Suprapubic skin (tissue), 4 donors: Measurements from ENCODE around the gene RNF141. TPM values are rescaled to one million over a fixed set of nuclear protein-coding genes. Genes with fewer than 3 reads are reported as not detected.

Experiments used
- DNase-seq, 2 donors: peaks; one replicate each; pipeline ENCODE4 v3.0.0-alpha.2; 2019; ENCODE audit warnings: low spot score in 2 of 2
- H3K27ac ChIP-seq: fragments of 200-600 bp; sonication (generic); one replicate; pipeline ENCODE4 v1.5.1; 2019
- H3K27me3 ChIP-seq: fragments of 200-600 bp; sonication (generic); one replicate; pipeline ENCODE4 v1.5.1; 2019
- H3K36me3 ChIP-seq: fragments of 200-600 bp; sonication (generic); one replicate; pipeline ENCODE4 v1.5.1; 2019
- H3K4me1 ChIP-seq: fragments of 200-600 bp; sonication (generic); one replicate; pipeline ENCODE4 v1.5.1; 2019
- H3K4me3 ChIP-seq: fragments of 200-600 bp; sonication (generic); one replicate; pipeline ENCODE4 v1.5.1; 2019; ENCODE audit warnings: mild to moderate bottlenecking
- H3K9me3 ChIP-seq: fragments of 200-600 bp; sonication (generic); one replicate; pipeline ENCODE4 v1.5.1; 2019
- CTCF ChIP-seq, 2 donors: fragments of 200-600 bp in 1 of 2; fragments of 450-650 bp in 1 of 2; sonication (generic) in 1 of 2; IDR thresholded peaks; one replicate each; pipeline ENCODE4 v1.5.1; 2016 to 2019; ENCODE audit warnings: antibody characterized with exemption in 2 of 2, mild to moderate bottlenecking in 1 of 2, moderate library complexity in 1 of 2
- EP300 ChIP-seq: sonication (generic); formaldehyde crosslinking; IDR thresholded peaks from one replicate; pipeline ENCODE4 v1.6.1; 2017; ENCODE audit warnings: antibody characterized with exemption
- POLR2A ChIP-seq, 2 donors: fragments of 450-650 bp; IDR thresholded peaks; one replicate each; pipeline ENCODE4 v1.6.1; 2017; ENCODE audit warnings: antibody characterized with exemption in 2 of 2, mild to moderate bottlenecking in 2 of 2, moderate library complexity in 2 of 2
- POLR2AphosphoS5 ChIP-seq, 3 donors: sonication (generic); formaldehyde crosslinking; IDR thresholded peaks; one replicate each; pipeline ENCODE4 v1.6.1; 2017; ENCODE audit warnings: antibody characterized with exemption in 3 of 3
- WGBS: methylation state at CpG from one replicate; pipeline ENCODE4 v1.1.5; 2018; 5-methylcytosine and 5-hydroxymethylcytosine counted together
- total RNA-seq, 4 donors: library from RNA; depleted of rRNA; stranded (reverse); fragments of >200 nt; gene quantifications; one replicate each; pipeline ENCODE4 v1.1.0, GENCODE V29; 2016

RNF141 gene
- total RNA-seq, 4 donors from 2014 or later: 68.2 to 83.4 (median 73.7) TPM

GRCh38 chr11:10551290-10551592 lies 10.3 kb upstream of the RNF141 start:
- no peaks in the 10 kb centered on the region for H3K4me1 ChIP-seq
- H3K27ac ChIP-seq: no peak overlapping the region
- H3K9me3 ChIP-seq: no peaks in the 10 kb centered on the region
- H3K4me3 ChIP-seq: no peak overlapping the region
- TF ChIP-seq POLR2A (IDR thresholded peaks at IDR 0.05): no peak
- TF ChIP-seq POLR2AphosphoS5 (IDR thresholded peaks at IDR 0.05): no peak
- no peak for TF ChIP-seq EP300
- no peak for TF ChIP-seq CTCF (IDR thresholded peaks at IDR 0.05)
- H3K36me3 ChIP-seq: no peaks in the 10 kb centered on the region
- WGBS: 71% methylated on average over 4 of the region's 4 CpGs
- H3K27me3 ChIP-seq: no peaks in the 10 kb centered on the region
- no peak for DNase-seq

GRCh38 chr11:10550503-10551289 lies 9.7 kb upstream of the RNF141 start:
- DNase-seq: no peak
- Histone ChIP-seq H3K9me3 (no peaks in the 10 kb centered on the region), H3K27me3 (no peaks in the 10 kb centered on the region), H3K27ac (no peak overlapping the region), H3K4me3 (no peak overlapping the region), H3K36me3 (no peaks in the 10 kb centered on the region), H3K4me1 (no peaks in the 10 kb centered on the region)
- WGBS: 76% methylated on average over 3 of the region's 3 CpGs
- no peak for TF ChIP-seq POLR2AphosphoS5 (IDR thresholded peaks at IDR 0.05)
- TF ChIP-seq POLR2A (IDR thresholded peaks at IDR 0.05): no peak
- no peak for TF ChIP-seq CTCF (IDR thresholded peaks at IDR 0.05)
- TF ChIP-seq EP300: no peak

- no peak overlapping the region for H3K27ac ChIP-seq
- H3K27me3 ChIP-seq: no peaks in the 10 kb centered on the region
- H3K4me3 ChIP-seq: no peak overlapping the region
- TF ChIP-seq EP300: no peak
- H3K9me3 ChIP-seq: no peaks in the 10 kb centered on the region
- DNase-seq: no peak
- peaks cover 13% of the 10 kb centered on the region for H3K4me1 ChIP-seq
- H3K36me3 ChIP-seq: no peaks in the 10 kb centered on the region
- 65% methylated on average over 4 of the region's 7 CpGs for WGBS
These were observed 3.8 kb upstream of the RNF141 start for GRCh38 chr11:10544491-10545465.

- H3K4me1 ChIP-seq: peaks cover 23% of the 10 kb centered on the region
- no peaks in the 10 kb centered on the region for H3K27me3 ChIP-seq
- no peaks in the 10 kb centered on the region for H3K36me3 ChIP-seq
- no peaks in the 10 kb centered on the region for H3K9me3 ChIP-seq
- WGBS: 93% methylated on average over 14 of the region's 14 CpGs
- no peak overlapping the region for H3K4me3 ChIP-seq
- TF ChIP-seq POLR2A (IDR thresholded peaks at IDR 0.05) (no peak), POLR2AphosphoS5 (IDR thresholded peaks at IDR 0.05) (no peak), EP300 (no peak)
- DNase-seq: no peak
- H3K27ac ChIP-seq: no peak overlapping the region
These were observed 2.8 kb upstream of the RNF141 start for GRCh38 chr11:10543782-10544181.

GRCh38 chr11:10542776-10543175 lies 1.8 kb upstream of the RNF141 start:
- Histone ChIP-seq H3K36me3 (no peaks in the 10 kb centered on the region), H3K27me3 (no peaks in the 10 kb centered on the region), H3K4me1 (peaks cover 25% of the 10 kb centered on the region), H3K9me3 (no peaks in the 10 kb centered on the region), H3K27ac (no peak overlapping the region), H3K4me3 (no peak overlapping the region)
- 91% methylated on average over 3 of the region's 3 CpGs for WGBS
- TF ChIP-seq POLR2A (IDR thresholded peaks at IDR 0.05) (no peak), EP300 (no peak), CTCF (IDR thresholded peaks at IDR 0.05) (no peak), POLR2AphosphoS5 (IDR thresholded peaks at IDR 0.05) (no peak)
- DNase-seq: no peak

- Histone ChIP-seq H3K36me3 (no peaks in the 10 kb centered on the region), H3K27ac (peak overlapping the region; percentile 94), H3K27me3 (no peaks in the 10 kb centered on the region), H3K4me3 (peak overlapping the region; percentile 98), H3K4me1 (peaks cover 32% of the 10 kb centered on the region), H3K9me3 (no peaks in the 10 kb centered on the region)
- 33% methylated on average over 5 of the region's 5 CpGs for WGBS
- DNase-seq: no peak
- TF ChIP-seq POLR2A (IDR thresholded peaks at IDR 0.05): no peak
- TF ChIP-seq EP300: no peak
- TF ChIP-seq CTCF (IDR thresholded peaks at IDR 0.05): no peak
- no peak for TF ChIP-seq POLR2AphosphoS5 (IDR thresholded peaks at IDR 0.05)
These were observed 559 bp upstream of the RNF141 start for GRCh38 chr11:10541561-10541930.
